ENCODE measurements around the gene GBGT1. TPM values are rescaled to one million over a fixed set of nuclear protein-coding genes. Genes with fewer than 3 reads are reported as not detected.
A peak's percentile ranks its signal among the peaks of the same experiment; 100 is the strongest.

The GBGT1 gene
- polyA plus RNA-seq, 3 donors from 2014 or later, result not detected

GRCh38 chr9:133203506-133204075 lies 39.9 kb upstream of the GBGT1 start:
- Mint-ChIP-seq H3K27me3 (ENCODE audit: low read depth in 3 of 3) (peaks cover 0 to 7% (median 4%) of the 10 kb centered on the region in 3 donors), H3K36me3 (no peaks in the 10 kb centered on the region), H3K4me3 (no peak overlapping the region), H3K4me1 (peaks cover 10 to 17% of the 10 kb centered on the region in 2 donors), H3K9me3 (no peaks in the 10 kb centered on the region), H3K27ac (no peak overlapping the region)
- no peak for DNase-seq

DNA sequence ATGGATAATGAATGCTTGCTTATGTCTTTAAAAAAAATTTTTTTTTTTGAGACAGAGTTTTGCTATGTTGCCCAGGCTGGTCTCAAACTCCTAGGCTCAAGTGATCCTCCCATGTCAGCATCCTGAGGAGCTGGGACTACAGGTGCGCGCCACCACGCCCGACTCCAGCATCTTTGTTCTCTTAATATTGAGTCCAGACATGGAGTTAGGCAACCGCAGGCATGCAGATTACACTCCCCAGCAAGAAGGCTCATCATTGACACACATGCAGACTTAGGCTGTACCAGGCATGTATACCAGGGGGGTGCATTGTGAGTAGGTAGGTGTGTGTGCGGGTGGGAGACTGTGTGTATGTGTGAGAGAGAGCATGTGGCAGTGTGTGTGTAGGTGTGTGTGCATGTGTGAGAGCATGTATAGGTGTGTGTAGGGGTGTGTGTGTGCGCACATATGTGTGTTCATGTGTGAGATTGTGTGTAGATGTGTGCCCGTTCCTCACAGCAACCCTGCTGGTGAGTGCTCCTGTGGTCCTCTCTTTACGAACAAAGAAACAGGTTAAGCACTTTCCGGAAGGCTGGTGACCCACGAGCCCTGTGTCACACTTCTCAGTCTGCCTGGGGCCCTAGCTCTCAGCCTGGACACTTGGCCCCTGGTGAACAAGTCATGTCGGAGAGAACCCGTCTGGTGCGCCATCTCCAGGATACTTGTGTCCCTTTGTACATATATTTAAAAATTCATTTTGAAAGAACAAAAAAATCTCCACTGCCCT lies 39.2 kb upstream of the GBGT1 start:
- Mint-ChIP-seq H3K36me3 (no peaks in the 10 kb centered on the region), H3K4me1 (peaks cover 10 to 17% of the 10 kb centered on the region in 2 donors), H3K9me3 (no peaks in the 10 kb centered on the region), H3K27ac (no peak overlapping the region), H3K4me3 (no peak overlapping the region), H3K27me3 (ENCODE audit: low read depth in 3 of 3) (peaks cover 0 to 7% (median 4%) of the 10 kb centered on the region in 3 donors)
- DNase-seq, result no peak

- Mint-ChIP-seq H3K4me3 (no peak overlapping the region), H3K4me1 (peaks cover 10 to 17% of the 10 kb centered on the region in 2 donors), H3K9me3 (no peaks in the 10 kb centered on the region), H3K36me3 (no peaks in the 10 kb centered on the region), H3K27me3 (ENCODE audit: low read depth in 3 of 3) (peaks cover 2 to 7% (median 4%) of the 10 kb centered on the region in 3 donors), H3K27ac (no peak overlapping the region)
- DNase-seq, result no peak
Observed at GRCh38 chr9:133202145-133202513, 38.4 kb upstream of the GBGT1 start.

DNA sequence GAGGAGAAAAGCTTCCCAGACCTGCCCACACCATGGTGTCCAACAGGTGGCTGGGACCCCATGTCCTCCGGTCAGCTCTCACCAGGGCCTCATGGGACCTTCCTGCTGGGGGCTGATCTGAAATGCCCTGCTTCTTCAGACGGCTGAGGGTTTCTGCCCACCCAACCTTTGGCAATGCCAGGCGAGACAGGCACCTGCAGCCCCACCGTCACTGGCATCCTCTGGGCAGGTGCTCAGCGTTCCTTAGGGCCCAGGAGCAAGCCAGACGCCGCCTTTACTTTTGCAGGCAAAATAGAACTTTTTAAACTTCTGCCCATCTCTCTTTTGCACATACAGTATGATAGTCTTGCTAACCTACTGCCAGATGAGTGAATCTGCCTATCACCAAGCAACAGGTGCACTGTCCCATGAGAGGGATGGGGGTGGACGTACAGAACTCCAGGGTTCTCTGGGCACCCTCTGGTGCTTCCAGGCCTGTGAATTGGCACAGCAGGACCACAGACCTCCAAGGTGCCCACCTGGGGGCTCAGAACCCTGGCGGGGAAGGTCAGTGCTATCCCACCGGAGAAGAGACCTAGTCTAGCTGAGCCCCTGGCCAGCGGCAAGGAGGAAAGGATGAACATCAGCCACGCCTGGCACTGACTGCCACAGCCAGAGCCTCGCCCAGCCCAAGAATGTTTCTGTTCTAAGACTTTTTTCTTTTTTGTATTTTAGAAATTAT lies 37.9 kb upstream of the GBGT1 start:
- H3K27me3 Mint-ChIP-seq (ENCODE audit: low read depth in 3 of 3), result peaks cover 2 to 13% (median 4%) of the 10 kb centered on the region in 3 donors
- no peak overlapping the region for H3K27ac Mint-ChIP-seq
- H3K36me3 Mint-ChIP-seq, result no peaks in the 10 kb centered on the region
- no peak for DNase-seq
- no peak overlapping the region for H3K4me3 Mint-ChIP-seq
- peaks cover 10 to 17% of the 10 kb centered on the region in 2 donors for H3K4me1 Mint-ChIP-seq
- no peaks in the 10 kb centered on the region for H3K9me3 Mint-ChIP-seq

- no peak for DNase-seq
- H3K36me3 Mint-ChIP-seq, result no peaks in the 10 kb centered on the region
Observed at GRCh38 chr9:133200631-133201030, 36.9 kb upstream of the GBGT1 start.

GRCh38 chr9:133199648-133200321 lies 36.1 kb upstream of the GBGT1 start:
- H3K4me3 Mint-ChIP-seq, result peak overlapping the region in 4 of 5 donors; percentile 64 to 81 (median 75)
- H3K9me3 Mint-ChIP-seq, result no peaks in the 10 kb centered on the region
- peaks cover 10 to 17% of the 10 kb centered on the region in 2 donors for H3K4me1 Mint-ChIP-seq
- peak overlapping the region in 4 of 6 donors; percentile 11 to 70 (median 47) for H3K27ac Mint-ChIP-seq
- H3K36me3 Mint-ChIP-seq, result no peaks in the 10 kb centered on the region
- peak; percentile 33 to 48 (median 36) for DNase-seq
- peaks cover 2 to 13% (median 3%) of the 10 kb centered on the region in 3 donors for H3K27me3 Mint-ChIP-seq (ENCODE audit: low read depth in 3 of 3)

More at GRCh38 chr9:133200631-133201030, 36.9 kb upstream of the GBGT1 start:
- Mint-ChIP-seq H3K4me1 (peaks cover 10 to 17% of the 10 kb centered on the region in 2 donors), H3K4me3 (no peak overlapping the region), H3K27ac (no peak overlapping the region), H3K9me3 (no peaks in the 10 kb centered on the region), H3K27me3 (ENCODE audit: low read depth in 3 of 3) (peaks cover 2 to 13% (median 4%) of the 10 kb centered on the region in 3 donors)

DNA sequence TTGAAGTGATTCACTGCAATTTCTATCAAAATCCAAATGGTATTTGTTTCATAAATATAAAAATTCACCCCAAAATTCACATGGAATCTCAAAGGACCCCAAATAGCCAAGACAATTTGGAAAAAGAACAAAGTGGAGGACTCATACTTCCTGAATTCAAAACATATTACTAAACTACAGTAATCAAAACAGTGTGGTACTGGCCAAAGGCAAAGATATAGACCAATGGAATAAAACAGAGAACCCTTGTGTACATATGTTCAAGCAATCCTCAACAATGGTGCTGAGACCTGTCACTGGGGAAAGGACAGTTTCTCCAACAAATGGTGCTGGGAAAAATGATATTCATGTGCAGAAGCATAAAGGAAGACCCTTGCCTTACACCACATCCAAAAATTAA lies 31.3 kb upstream of the GBGT1 start:
- Mint-ChIP-seq H3K4me1 (peaks cover 6 to 10% of the 10 kb centered on the region in 2 donors), H3K4me3 (no peak overlapping the region), H3K27ac (no peak overlapping the region), H3K27me3 (ENCODE audit: low read depth in 3 of 3) (peaks cover 2 to 13% (median 2%) of the 10 kb centered on the region in 3 donors), H3K36me3 (no peaks in the 10 kb centered on the region), H3K9me3 (no peaks in the 10 kb centered on the region)
- DNase-seq, result no peak

GRCh38 chr9:133194597-133194996 lies 30.9 kb upstream of the GBGT1 start:
- no peaks in the 10 kb centered on the region for H3K9me3 Mint-ChIP-seq
- peaks cover 3 to 6% of the 10 kb centered on the region in 2 donors for H3K4me1 Mint-ChIP-seq
- H3K36me3 Mint-ChIP-seq, result no peaks in the 10 kb centered on the region
- no peak overlapping the region for H3K4me3 Mint-ChIP-seq
- H3K27me3 Mint-ChIP-seq (ENCODE audit: low read depth in 3 of 3), result peaks cover 2 to 13% (median 2%) of the 10 kb centered on the region in 3 donors
- H3K27ac Mint-ChIP-seq, result no peak overlapping the region
- DNase-seq, result no peak

DNA sequence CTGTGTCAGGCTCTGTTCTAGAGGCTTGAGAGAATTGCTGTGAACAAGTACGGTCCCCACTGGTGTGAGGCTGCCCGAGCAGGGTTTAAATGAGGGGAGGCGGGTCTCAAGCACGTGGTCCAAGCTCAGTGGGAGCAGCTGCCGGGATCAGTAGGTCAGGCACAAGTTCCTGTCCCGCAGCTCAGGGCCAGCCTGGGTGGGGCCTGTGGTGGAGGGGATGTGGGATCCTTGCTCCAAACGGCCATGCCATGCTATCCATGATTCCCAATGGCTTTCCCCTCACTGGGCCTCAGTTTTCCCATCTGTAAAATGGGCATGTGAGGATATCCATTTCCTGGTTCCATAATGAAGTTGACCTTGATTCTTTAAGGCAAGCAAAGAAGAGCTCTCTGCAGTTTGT lies 28.3 kb upstream of the GBGT1 start:
- Mint-ChIP-seq H3K36me3 (no peaks in the 10 kb centered on the region), H3K27me3 (ENCODE audit: low read depth in 3 of 3) (peaks cover 0 to 17% (median 4%) of the 10 kb centered on the region in 3 donors), H3K9me3 (no peaks in the 10 kb centered on the region), H3K4me1 (peaks cover 0 to 2% of the 10 kb centered on the region in 2 donors), H3K4me3 (no peak overlapping the region), H3K27ac (no peak overlapping the region)
- no peak for DNase-seq

DNA sequence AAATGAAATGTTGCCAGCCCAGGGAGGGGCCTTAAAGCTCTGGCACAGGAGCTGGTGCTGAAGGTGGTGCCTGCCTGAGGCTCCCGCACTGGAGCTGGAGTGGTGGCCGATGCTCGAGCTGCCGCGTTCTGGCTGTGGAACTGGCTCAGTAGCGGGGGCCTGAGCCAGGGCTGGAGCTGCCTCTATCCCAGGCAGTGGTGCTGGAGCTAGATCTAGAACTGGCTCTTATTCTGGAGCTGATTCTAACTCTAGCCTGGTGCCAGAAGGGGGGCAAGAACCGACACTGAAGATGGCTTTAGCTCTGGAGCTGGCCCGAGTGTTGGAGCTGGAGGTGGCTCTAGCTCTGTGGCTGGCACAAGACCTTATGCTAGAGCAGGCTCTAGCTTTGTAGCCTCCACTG lies 26.1 kb upstream of the GBGT1 start:
- Mint-ChIP-seq H3K27ac (no peak overlapping the region), H3K36me3 (no peaks in the 10 kb centered on the region), H3K27me3 (ENCODE audit: low read depth in 3 of 3) (peaks cover 8 to 20% (median 13%) of the 10 kb centered on the region in 3 donors), H3K4me3 (no peak overlapping the region), H3K9me3 (no peaks in the 10 kb centered on the region), H3K4me1 (peaks cover 15 to 17% of the 10 kb centered on the region in 2 donors)
- DNase-seq, result no peak

DNA sequence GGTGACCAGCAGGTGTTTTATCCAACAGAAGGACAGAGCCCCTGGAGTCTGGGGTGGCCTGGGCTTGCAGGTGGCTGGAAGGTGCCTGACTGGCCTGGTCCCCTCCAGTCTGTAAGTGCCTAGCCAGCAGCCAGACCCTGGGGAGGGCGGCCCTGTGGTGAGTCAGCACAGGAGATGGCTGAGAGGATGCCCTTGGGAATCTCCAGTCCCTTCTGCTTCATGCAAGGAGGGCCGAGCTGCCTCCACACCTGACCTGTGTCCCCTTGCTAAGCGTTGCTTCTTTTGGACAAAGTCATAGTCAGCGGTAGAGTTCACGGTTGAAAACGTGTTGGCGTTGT lies 25.1 kb upstream of the GBGT1 start:
- H3K4me1 Mint-ChIP-seq, result peaks cover 24 to 25% of the 10 kb centered on the region in 2 donors
- H3K9me3 Mint-ChIP-seq, result no peaks in the 10 kb centered on the region
- DNase-seq, result no peak
- no peaks in the 10 kb centered on the region for H3K36me3 Mint-ChIP-seq
- no peak overlapping the region for H3K27ac Mint-ChIP-seq
- no peak overlapping the region for H3K4me3 Mint-ChIP-seq
- peaks cover 9 to 20% (median 13%) of the 10 kb centered on the region in 3 donors for H3K27me3 Mint-ChIP-seq (ENCODE audit: low read depth in 3 of 3)

- H3K9me3 Mint-ChIP-seq, result no peaks in the 10 kb centered on the region
- H3K36me3 Mint-ChIP-seq, result no peaks in the 10 kb centered on the region
- H3K27ac Mint-ChIP-seq, result no peak overlapping the region
- peaks cover 12 to 21% (median 13%) of the 10 kb centered on the region in 3 donors for H3K27me3 Mint-ChIP-seq (ENCODE audit: low read depth in 3 of 3)
- no peak for DNase-seq
- no peak overlapping the region for H3K4me3 Mint-ChIP-seq
- H3K4me1 Mint-ChIP-seq, result peaks cover 26 to 30% of the 10 kb centered on the region in 2 donors
Observed at GRCh38 chr9:133188006-133188842, 24.5 kb upstream of the GBGT1 start.

- peaks cover 13 to 20% (median 13%) of the 10 kb centered on the region in 3 donors for H3K27me3 Mint-ChIP-seq (ENCODE audit: low read depth in 3 of 3)
- no peak overlapping the region for H3K27ac Mint-ChIP-seq
- H3K4me3 Mint-ChIP-seq, result no peak overlapping the region
- H3K9me3 Mint-ChIP-seq, result no peaks in the 10 kb centered on the region
- no peak for DNase-seq
- H3K36me3 Mint-ChIP-seq, result no peaks in the 10 kb centered on the region
- peaks cover 26 to 33% of the 10 kb centered on the region in 2 donors for H3K4me1 Mint-ChIP-seq
Observed at GRCh38 chr9:133187561-133188005, 23.9 kb upstream of the GBGT1 start.
